Glomerular endothelial cell (primary cell): ENCODE measurements around the gene ACCSL. TPM values are rescaled to one million over a fixed set of nuclear protein-coding genes. Genes with fewer than 3 reads are reported as not detected.

Experiments used
- DNase-seq: peaks from one replicate; pipeline ENCODE4 v3.0.0-alpha.2; 2011; ENCODE audit warnings: low read depth, low spot score; ENCODE audit errors: extremely low read depth
- total RNA-seq: library from RNA; depleted of rRNA; stranded (reverse); fragments of >200 nt; gene quantifications from 2 replicates; pipeline ENCODE4 v1.2.3, GENCODE V29; 2015

ACCSL gene
- total RNA-seq, result not detected in 2 replicates

DNA sequence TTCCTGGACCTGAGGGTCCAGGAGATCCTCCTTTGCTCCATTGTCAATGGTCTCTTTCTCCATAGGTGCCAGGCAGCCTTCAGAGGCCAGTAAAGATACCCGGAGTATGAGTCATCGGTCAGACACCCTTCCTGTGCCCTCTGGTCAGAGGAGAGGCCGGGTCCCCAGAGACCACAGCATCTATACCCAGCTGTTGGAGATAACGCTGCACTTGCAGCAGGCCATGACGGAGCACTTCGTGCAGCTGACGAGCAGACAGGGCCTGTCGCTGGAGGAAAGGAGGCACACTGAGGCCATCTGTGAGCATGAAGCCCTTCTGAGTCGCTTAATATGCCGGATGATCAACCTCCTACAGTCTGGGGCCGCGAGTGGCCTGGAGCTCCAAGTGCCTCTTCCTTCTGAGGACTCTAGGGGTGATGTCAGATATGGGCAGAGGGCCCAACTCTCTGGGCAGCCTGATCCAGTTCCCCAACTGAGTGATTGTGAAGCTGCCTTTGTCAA, at the start of gene ACCSL:
Gene ACCSL, plus strand, starts transcription at position 51 of the 501 bp plus-strand sequence. Its CDS starts 56 bp downstream, at position 107.
- no peak for DNase-seq

DNA sequence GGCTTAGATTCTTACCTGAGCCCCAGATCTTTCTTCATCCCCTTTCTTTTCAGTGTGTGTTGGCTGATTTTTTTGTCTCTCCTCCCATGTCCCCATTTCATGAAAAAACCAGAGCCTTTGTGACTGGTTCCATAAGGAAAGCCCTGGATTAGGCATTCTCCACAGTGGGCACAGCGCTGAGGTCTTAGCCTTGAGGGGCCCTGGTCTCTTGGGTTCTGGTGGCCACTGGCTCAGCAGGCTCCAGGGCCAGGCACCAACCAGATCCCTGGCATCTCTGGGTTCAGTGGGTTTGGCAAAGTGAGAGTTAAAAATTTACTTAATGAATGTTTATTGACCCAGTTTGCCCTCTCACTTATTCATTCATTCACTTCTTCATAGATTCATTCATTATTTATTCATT, 49.5 kb upstream of the ACCSL start:
- DNase-seq, result no peak

DNA sequence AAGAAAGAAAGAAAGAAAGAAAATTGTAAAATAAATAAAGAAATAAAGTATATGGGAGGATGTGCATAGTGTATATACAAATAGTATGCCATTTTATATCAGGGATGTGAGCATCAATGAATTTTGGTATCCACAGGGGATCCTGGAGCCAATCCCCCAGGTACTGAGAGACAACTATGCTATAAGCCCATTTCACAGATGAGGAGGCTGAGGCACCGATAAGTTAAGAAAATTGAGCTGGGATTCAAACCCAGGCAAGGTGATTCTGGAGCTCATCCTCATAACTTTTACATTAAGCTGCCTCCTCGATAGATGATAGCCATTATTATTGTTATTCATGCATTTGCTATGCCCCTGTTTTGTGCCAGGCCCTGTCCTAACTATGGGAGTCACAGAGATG, 47.0 kb upstream of the ACCSL start:
- no peak for DNase-seq

DNA sequence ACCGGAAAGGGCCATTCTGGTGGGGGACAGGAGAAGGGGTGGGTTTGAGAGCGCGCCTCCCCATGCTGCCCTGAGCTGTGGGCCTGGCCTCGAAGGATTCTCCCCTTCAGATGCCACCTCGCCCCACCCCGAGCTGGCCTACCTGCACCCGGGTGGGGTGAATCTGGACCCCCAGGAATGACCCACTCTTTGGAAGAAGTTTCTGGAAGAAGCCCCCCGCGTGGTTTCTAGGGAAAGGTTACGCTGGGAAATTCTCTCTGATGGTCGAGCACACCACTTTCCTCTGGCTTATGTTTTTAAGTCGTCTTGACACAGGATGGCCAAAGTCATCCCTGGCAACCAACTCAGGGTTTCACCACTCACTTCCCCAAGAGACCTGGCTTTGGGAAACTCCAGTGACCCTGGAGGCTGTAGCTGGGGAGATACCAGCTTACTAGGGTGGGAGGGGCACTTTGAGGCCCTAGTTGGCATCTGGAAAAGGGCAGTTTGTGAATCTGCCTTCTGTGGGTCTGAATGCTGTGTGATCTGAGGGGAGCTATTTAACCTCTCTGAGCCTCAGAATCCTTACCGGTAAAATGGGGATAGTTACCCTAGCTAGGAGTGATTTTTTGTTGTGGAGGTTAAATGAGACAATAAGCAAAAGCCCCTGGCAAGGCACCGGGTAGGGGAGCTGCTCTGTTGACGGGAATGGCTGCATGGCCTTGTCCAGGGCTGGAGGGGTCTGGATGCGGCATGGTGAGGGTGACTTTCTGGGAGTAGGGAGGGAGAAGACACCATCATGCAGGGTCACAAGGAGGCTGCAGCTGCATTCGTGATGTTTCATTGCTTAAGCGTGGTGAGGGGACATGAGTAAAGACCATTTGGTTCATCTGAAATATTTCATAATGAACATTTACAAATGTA, 45.3 kb upstream of the ACCSL start:
- no peak for DNase-seq

DNA sequence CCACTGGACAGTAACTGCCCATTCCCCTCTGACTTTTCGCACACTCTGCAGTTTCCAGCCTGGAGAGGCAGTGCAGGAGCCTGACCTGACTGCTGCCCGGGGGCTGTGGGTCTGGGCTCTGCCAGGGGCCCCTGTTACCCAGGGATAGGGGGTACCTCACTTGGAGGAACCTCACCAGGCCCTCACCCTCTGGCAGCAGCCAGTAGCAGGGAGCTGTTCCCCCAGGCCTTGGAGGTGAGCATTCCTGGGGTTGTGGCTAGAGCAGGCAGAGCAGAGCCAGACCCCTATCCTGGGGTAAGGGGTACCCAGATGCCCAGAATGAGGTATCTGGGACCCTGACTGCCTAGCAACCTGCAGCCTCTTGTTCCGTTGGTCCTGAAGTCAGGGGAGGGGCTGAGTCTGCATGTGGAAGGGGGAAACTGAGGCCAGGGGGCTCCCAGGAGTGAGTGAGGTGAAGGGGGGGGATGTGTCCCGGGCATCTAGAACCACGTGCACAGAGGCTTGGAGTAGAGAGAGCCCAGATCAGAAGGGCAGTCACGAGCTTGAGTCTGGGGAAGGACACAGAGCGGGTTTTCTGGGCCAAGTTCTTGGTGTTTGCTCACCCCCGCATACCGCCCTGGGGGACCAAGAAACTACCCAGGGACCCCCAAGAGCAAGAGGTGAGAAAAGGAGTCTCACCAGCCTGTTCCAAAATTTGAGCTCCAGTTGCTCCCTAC, 43.9 kb upstream of the ACCSL start:
- DNase-seq, result no peak

DNA sequence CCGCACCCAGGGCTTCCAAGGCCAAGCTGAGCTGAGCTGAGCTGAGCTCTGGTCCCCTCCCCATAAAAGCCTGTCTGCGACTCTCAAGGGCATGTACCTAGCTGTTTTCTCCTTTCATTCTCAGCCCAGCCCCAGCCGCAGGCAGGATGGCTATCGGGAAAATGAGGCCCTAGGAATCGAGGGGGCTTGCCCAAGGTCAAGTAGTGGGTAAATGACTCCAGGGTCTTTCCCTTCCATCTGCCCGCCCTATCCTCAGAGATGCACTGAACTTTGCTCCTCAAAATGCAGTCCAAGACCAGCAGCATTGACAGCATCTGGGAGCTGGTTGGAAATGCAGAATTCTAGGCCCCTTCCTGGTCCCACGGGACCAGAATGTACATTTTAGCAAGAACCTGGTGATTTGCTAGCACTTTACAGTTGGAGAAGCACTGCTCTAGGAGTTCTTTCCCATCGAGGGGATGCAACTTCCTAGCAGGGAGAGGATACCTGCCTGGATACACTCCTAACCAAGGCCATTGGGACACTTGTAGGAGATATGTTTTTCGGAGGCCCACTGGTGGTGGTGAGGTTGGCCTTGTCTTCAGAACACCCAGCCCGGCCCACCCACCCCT, 43.2 kb upstream of the ACCSL start:
- no peak for DNase-seq

DNA sequence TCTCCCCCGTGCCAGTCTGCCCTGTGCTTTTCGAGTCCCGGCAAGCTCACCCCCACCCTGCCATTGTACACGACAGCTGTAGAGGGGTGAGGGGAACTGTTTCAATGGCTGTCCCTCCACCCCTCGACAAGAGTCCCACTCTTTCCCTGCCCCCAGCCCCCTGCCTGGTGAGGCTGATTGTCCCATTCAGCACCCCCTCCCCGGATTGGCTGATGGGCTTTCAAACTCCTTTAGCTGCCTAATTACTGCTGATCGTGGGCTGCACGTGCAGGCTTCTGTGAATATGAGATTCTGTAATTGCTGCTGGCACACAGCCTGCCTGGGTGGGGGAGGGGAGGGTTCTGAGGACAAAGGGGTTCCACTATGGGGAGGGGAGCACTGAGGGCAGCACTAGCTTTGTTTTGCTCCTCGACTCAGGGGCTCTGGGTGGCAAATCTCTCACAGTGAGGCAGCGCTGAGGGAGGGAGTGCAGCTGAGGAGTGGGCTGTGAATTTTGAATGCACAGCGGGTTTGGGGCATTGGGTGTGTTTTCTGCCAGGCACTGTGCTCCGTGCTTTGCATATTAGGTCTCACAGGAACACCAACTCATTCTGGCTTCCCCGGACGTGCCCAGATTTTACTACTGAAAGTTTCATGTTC, 42.6 kb upstream of the ACCSL start:
- DNase-seq, result no peak

DNA sequence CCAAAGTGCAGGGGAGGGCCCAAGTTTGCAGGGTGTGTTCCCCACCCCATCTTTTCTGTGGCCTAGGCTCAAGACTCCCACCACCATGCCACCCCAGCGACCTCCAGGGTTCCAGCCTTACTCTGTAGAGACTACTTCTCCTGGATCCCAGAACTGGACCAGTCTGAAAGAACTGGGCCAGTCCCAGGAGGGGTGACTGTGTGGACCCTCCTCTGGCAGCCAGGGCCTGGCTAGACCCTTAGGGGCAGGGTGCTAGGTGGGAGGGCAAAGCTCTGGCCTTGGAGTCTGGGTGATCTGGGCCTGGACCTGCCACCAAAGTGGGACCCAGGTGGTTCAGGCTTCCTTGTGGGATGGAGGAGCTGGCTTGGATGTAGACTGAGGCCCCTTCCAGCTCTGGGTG, 41.8 kb upstream of the ACCSL start:
- no peak for DNase-seq

DNA sequence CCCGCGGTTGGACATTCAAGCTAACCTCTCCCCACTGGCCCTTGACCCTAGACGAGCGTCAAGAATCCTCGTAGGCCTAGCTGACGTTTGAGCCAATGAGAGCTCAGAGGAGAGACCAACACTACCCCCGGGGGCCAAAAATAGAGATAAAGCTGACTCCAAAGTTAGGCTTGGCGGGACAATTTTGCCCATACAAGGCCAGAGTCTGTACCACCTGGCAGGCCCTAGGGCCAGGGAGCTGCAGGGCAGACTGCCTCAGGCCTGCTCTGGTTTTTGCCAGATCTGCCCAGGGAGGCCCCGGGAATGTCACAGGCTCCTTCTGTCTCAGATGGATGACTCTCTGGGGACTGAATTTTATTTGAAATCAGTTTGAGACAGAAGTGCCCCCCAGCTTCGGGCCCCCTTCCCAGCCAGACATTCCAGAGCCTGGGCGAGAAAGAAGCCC, 40.8 kb upstream of the ACCSL start:
- no peak for DNase-seq

DNA sequence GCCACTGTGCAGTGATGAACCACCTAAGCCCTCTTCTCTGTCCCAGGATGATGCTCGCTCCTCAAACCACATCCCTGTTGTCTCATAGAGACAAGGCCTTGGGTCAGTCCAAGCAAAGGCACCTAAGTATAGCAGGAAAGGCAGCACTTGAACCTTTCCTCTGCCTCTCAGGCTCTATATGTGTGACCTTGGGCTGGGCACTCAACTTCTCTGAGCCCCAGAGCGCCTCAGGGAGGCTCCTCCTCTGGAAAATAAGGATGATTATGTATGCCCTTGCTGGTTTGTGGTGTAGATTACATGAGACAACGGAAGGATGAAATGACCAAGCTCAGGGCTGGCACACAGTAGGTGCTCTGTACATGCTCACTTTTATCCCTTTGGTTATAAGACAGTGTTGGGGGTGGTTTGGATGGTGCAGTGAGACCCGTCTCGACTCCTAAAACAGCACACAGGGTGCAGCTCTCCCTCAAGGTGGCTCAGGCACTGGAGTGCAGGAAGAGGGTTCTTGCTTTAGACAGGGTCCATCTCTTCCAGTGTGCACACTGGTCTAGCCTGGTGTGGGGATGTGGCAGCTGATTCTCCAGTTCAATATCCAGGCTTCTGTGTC, 40.2 kb upstream of the ACCSL start:
- DNase-seq, result no peak

DNA sequence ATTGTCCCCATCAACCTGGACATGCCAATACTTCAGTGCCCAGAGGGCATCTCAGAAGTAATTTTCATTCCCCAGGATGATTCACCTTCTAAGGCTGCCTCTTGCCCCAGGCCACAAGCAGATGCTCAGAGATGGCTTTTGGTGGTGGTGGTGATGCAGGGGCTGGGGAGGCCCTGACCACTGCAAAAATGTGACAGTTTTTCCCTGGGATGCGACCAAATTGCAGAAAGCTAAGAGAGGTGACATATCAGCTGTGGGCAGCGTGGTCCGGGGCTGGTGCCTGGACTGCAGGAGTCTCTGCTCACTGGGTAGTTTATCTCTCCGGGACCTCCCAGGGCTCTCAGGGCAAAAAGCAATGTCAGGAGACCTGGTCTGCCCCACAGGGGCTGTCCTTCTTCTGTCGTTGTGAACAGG, 39.7 kb upstream of the ACCSL start:
- no peak for DNase-seq

DNA sequence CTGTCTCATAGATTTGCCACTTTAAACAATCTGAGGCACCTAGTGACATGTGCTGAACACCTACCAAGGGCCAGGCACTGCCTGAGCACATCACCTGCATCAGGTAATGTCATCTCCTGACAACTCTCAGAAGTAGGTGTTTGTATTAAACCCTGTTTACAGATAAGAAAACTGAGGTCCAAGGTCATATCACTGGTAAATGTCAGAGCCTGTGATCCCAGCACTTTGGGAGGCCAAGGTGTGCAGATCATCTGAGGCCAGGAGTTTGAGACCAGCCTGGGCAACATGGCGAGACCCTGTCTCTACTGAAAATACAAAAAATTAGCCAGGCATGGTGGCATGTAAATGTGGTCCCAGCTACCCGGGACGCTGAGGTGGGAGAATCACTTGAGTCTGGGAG, 39.1 kb upstream of the ACCSL start:
- DNase-seq, result no peak

DNA sequence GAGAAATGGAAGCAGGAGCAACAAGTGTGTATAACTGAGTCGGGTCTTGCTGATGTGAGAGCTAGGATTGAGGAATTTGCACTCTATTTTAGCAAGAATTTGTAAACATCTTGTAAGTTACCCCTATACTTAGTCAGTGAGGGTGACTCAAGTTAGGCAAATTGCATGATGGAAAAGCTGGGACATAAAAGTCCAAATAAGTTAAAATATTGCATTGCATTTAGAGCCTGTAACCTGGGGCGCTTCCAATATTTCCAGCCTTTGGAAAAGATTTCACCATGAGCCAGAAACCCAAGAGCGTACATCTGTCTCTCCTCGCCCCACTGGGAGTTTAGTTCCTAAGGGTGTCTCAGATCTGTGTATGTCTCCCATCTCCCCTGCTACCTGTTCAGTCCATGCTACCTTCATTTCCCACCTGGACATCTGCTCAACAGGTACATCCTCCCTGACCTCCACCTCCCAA, 37.0 kb upstream of the ACCSL start:
- DNase-seq, result no peak

DNA sequence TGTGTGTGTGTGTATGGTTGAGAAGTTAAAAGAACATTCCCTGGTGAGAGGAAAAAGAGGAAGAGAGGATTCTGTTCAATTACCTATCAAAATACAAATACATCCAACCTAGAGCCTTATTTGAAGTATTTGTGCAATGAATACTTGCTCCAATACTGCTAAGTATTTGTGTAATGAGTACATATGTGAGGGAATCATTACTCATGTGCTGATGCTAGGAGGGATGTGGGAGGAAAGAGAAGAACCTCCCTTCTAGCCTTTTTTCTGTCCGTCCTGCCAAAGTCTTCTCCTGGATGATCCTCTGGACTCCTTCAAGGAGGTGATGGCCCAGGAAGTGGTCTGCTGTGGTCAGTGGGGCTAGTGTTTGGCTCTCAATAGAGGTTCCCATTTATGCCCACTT, 36.0 kb upstream of the ACCSL start:
- DNase-seq, result no peak

DNA sequence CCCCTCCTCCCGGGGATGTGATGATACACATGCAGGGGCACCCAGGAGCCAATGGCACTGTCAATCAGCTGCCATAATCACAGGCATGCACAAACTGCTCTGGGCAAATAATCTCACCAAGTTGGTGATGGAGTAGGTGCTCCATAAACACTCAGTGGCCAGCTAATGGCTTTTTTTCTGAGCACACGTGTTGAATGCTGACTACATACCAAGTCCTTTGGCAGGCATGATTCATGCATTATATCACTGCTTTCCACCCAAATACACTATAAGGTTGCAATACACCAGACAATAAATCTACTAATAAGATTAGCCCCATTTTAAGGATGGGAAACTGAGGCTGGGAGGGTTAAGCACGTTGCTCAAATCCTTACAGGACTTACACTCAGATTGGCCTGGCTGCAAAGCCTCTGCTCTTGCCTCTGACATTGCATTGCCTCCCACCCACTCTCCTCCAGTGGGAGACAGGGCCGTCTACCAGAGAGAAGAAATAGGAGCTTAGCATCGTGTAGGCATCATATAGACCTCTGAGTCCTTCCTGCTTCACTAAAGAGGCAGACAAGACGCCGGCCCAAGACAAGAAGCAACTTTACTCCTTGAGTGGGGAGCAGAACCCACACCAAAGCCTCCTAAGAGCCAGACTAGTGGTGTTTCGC, 32.7 kb upstream of the ACCSL start:
- DNase-seq, result no peak

DNA sequence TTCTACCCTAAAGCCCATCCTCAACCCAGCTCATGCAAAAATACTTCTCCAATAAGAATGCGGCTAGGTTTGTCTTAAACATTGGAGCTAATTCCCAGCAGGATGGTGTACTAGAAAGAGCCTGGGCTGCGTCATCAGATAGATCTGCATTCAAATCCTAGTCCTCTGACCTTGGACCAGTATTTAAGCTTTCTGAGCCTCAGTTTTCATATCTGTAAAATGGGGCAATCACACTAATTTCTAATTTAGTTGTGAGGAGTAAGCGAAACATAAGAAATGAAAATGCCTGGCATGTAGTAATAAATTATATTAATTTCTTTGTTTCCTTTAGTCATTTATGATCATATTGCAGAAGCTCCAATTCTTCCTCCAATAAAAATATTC, 32.2 kb upstream of the ACCSL start:
- no peak for DNase-seq

DNA sequence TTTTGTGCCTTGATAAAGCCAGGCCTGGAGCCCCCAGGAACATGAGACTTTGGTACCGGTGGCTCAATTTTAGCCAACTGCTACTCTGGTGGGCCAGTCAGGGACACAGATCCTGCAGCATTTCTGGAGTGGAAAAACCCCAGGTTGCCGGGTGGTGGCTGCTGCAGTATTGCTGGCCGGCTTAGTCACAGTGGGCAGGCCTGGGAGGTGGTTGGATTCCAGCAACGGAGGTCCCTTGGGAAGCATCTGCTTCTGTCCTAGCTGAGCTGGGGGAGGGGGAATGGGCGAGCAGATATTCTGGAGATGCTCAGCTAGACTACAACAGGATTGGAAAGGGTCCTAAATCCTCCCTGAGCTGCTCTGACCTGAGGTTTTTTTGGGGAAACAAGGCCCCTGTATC, 31.6 kb upstream of the ACCSL start:
- no peak for DNase-seq

DNA sequence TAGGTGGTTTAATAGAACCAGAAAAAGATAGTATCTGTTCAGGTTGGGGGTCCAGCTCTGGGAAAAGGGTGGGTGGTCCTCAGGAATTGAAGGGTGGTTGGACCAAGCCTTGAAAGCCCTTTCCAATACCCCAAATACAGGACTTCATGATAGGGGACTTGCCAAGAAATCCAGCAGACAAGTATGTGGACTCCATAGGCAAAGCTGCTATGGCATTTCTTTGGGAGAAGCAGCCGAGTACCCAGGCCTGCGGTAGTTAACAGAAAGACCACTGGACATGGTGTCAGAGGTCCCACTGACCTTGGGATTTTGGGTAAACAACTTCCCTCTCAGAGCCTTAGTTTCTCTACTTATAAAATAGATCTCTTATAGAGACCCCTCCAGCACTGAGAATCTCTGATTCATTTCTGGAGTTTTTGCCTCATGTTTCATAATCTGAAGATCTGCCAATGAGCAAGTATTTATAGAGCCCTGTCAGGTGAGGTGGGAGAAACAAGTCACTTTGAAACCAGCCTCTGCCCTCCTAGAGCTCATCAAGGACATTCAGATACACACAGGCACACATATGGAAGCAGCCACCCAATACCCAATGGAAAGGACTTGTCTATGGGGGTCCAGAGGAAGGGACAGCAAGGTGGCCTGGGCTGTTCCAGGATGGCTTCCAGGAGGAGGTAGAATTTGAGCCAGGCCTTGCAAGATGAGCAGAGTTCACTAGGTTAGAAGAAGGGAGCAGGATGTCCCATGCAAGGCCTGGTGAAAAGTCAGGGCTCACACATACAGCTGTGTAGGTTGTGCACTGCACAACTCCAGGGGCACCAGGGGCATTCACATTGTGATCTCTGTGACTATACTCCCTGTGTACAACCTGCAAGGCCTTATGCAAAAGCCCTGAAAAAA, 31.0 kb upstream of the ACCSL start:
- DNase-seq, result no peak
